OCI-LY1 (cell line): ENCODE measurements around the gene AIRE.

Experiments
- EZH2 ChIP-seq: fragments of 200-600 bp; sonication (generic), shearing (Covaris generic); IDR thresholded peaks from 2 replicates; pipeline ENCODE4 v1.8.0; 2017; ENCODE audit warnings: borderline replicate concordance, mixed run types, mild to moderate bottlenecking, antibody characterized with exemption, low read length, moderate library complexity, mixed read lengths
- TF ChIP-seq, protein P1 (sequence below): fragments of 200-600 bp; sonication (generic), shearing (Covaris generic); IDR thresholded peaks from 2 replicates; pipeline ENCODE4 v1.5.1; 2017; ENCODE audit warnings: mild to moderate bottlenecking, antibody characterized with exemption, low read length, moderate library complexity, mixed read lengths

DNA sequence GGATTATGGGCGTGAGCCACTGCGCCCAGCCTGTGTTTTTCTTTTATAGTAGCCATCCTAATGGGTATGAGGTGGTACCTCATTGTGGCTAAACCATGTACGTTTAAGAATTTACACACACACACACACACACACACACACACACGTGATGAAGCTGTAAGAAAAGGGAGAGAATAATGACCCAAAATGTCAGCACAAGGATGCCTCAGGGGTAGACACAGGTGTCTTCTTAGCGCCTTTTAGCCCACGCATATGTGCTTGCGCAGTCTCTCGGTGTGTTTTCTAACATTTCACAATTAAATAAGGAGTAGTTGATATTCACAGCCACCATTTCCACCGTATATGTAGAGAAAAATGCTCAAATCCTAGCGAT is 13.4 kb downstream of the AIRE start:
- TF ChIP-seq, protein P1, sequence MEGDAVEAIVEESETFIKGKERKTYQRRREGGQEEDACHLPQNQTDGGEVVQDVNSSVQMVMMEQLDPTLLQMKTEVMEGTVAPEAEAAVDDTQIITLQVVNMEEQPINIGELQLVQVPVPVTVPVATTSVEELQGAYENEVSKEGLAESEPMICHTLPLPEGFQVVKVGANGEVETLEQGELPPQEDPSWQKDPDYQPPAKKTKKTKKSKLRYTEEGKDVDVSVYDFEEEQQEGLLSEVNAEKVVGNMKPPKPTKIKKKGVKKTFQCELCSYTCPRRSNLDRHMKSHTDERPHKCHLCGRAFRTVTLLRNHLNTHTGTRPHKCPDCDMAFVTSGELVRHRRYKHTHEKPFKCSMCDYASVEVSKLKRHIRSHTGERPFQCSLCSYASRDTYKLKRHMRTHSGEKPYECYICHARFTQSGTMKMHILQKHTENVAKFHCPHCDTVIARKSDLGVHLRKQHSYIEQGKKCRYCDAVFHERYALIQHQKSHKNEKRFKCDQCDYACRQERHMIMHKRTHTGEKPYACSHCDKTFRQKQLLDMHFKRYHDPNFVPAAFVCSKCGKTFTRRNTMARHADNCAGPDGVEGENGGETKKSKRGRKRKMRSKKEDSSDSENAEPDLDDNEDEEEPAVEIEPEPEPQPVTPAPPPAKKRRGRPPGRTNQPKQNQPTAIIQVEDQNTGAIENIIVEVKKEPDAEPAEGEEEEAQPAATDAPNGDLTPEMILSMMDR: no peak
- no peak for TF ChIP-seq EZH2
